Measurements from ENCODE around the gene MAN2B2.

DNA sequence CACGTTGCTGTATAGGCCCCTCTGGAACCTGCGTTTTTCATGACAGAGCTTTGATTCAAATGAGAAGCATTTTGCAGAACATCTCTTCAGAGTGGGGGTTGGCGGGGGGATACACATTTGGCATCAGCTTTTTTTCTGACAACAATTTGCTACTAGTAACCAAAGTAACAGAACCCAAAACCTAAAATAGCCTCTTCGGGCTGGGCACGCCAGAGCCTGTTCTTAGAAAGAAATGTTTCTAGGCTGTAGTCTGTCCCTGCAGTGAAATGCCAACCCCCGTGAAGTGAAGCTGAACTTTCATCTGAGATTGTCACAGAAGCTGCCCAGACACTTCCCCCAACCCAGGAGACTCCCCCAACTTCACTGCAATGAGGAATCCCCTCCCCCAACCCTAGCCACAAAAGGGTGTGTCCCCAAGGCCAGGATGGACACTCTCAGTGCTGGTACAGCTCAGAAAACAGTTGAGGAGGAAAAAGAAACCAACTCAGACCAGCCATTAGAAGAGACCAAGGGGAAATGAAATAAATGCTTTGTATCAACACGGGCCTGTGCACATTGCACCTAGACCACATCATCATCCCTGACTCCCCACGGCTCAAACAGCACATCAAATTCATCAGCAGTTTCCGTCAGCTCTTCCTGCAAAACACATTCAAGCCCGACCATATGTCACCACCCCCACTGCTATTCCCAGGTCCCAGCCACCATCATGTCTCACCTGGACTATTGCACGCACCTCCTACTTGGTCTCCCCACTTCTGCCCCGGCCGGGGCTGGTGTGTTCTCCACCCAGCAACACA lies 8.4 kb upstream of the MAN2B2 start:
- TF ChIP-seq POLR2AphosphoS5 (IDR thresholded peaks at IDR 0.05) (no peak), CTCF (IDR thresholded peaks at IDR 0.05 in 8 of 11, conservative IDR thresholded peaks at IDR 0.05 in 3 of 11) (no peak)
